Loucy (cell line): ENCODE data around the gene ZFPM1.

Experiments used
- EZH2phosphoT487 ChIP-seq: fragments of 200-600 bp; IDR thresholded peaks from 2 replicates; pipeline ENCODE4 v1.6.1; 2018; ENCODE audit warnings: antibody characterized with exemption, mild to moderate bottlenecking, moderate library complexity, borderline replicate concordance
- TF ChIP-seq, protein P1 (sequence below): fragments of 200-600 bp; sonication (generic); conservative IDR thresholded peaks from 2 replicates; pipeline ENCODE4 v1.5.1; 2014; ENCODE audit warnings: mild to moderate bottlenecking, antibody characterized with exemption, low read length

- no peak for TF ChIP-seq EZH2phosphoT487
- TF ChIP-seq, protein P1, sequence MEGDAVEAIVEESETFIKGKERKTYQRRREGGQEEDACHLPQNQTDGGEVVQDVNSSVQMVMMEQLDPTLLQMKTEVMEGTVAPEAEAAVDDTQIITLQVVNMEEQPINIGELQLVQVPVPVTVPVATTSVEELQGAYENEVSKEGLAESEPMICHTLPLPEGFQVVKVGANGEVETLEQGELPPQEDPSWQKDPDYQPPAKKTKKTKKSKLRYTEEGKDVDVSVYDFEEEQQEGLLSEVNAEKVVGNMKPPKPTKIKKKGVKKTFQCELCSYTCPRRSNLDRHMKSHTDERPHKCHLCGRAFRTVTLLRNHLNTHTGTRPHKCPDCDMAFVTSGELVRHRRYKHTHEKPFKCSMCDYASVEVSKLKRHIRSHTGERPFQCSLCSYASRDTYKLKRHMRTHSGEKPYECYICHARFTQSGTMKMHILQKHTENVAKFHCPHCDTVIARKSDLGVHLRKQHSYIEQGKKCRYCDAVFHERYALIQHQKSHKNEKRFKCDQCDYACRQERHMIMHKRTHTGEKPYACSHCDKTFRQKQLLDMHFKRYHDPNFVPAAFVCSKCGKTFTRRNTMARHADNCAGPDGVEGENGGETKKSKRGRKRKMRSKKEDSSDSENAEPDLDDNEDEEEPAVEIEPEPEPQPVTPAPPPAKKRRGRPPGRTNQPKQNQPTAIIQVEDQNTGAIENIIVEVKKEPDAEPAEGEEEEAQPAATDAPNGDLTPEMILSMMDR: no peak
These were observed 6.4 kb downstream of the ZFPM1 start for GRCh38 chr16:88459366-88460073.
